HG02678 (cell line): ENCODE measurements around the gene RERG.

Experiments used
- ATAC-seq: cut with Tn5 transposase; IDR thresholded peaks from one replicate; pipeline ENCODE4 v1.9.1; 2021; ENCODE audit warnings: mild to moderate bottlenecking, moderate library complexity; ENCODE audit not compliant: unreplicated experiment

The RERG gene

DNA sequence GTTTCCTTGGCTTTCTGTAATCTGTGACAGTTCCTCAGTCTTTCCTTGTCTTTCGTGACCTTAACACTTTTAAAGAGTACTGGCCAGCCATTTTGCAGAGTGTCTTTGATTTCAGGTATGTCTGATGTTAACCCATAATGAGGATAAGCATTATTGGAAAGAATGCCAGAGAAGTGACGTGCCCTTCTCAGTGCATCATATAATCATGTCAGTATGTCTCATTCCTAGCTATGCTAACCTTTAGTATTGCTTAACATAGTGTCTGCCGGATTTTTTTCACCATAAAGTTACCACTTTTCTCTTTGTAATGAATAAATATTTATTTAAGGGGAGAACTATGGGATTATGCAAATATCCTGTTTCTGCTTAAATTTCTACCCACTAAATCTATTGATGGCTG is 28.5 kb downstream of the RERG start:
- ATAC-seq = no peak

DNA sequence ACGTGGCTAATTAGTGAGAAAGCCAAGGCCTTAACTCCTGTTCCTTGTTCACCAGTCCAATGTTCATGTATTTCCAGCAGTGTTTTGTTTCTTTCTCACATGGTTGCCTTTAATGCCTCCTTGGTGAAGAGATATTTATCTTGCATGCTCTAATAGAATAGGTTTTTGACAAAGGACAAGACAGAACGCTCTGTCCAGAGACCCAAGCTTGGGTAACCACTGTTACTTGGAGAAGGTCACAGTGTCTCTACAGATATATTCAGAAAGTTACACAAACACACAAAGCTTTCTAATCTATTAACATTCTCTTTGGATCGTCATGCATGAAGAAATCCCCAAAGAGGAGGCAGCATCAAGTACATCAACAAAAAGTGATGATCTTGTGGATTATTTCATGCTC is 33.1 kb downstream of the RERG start:
- ATAC-seq = no peak

DNA sequence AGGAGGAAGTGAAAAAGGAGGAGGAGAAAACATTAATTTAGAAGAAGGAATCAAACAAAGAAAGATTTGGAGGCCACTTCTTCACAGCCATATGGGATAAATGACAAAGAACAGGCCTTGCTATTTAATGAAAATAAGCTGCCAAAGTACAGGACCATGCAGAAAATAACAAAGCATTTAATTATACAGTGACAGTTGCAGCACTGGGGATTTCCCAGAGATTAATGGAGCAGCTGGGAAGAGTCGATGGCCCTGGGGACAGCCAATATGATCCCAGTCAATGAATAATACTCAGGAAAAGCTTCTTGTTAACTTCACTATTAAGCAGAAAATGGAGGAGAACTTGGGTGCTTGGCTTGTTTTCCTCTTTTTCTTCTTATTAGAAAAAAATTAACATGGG is 34.6 kb downstream of the RERG start:
- ATAC-seq = no peak

DNA sequence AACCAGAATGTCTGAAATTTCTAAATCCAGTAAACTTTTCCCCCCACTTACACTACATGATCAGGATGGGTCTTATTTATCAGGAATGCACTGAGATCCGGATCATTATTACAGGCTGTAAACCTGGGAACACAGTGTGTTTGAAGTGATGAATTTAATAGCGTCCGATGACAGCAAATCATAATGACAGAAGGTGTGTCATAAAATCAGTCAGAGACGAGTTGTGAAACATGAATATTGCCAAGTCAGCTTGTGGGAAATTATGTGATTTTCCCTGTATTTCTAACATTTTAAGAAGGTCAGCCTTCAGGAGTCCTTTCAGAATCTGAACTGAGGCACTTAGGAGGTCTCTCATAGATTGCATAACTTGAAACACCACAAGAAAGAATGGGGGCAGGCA is 36.7 kb downstream of the RERG start:
- ATAC-seq = no peak

DNA sequence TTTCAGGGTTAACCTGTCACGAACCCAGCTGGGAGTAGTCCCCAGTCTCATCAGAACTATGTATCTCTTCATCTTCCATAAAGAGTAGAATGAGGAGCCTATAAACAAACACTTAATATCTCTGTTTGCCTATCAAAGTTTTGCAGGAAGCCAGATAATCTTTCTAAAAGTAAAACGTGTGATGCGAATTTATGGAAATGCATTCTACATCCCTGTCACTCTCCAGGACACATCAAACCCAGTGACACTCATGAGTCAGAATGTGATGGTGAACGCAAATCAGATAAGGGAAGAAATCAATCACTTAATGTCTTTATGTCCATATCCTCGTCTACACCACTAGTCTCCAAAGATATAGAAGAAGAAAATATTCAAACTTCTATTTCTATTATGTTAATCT is 37.4 kb downstream of the RERG start:
- no peak for ATAC-seq

DNA sequence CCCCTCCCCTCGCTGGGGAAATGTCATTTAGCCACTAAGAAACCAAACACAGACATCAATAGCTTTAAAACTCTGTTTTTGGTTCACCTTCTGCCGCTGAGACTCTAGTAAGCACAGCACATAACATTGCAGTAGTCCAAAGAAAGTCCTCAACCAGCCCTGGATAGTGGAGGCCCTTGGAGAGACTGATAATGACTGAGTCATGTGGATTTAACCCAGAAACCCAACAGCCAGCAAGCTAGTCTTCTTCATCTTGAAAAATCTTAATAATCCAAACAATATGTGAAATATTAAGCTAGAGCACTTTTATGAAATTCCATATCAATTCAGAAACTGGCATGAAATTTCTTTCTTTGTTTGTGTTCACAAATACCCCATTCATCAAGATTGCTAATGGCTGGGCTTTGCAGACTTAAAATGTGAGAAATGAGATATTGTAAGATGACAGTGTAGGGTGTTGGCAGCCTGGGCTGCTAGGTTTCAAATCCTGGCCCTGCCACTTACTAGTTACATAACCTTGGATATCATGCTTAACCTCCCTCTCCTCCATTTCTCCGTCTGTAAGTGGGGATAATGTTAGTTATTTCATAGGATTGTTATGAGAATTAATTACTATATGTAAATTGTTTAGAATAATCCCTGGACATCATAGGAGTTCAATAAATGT is 40.1 kb downstream of the RERG start:
- no peak for ATAC-seq

DNA sequence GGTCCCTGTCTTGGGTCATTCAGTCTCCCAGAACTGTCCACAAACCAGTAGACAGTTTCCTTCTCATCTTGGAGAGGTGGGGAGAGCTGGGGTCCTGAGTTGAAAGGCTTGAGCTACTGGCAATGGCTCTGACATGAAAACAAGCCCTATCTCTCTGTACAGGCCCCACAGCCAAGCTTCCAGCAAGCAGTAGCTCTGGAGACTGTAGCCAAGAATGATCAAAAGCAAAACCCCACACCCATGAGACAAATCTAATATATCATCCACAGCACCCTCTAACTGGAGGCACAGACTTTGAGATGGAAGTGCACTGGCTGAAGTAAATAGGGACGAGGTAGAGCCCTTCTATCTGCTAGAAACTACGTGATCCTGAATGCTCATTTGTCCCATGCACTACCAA is 40.9 kb downstream of the RERG start:
- no peak for ATAC-seq

DNA sequence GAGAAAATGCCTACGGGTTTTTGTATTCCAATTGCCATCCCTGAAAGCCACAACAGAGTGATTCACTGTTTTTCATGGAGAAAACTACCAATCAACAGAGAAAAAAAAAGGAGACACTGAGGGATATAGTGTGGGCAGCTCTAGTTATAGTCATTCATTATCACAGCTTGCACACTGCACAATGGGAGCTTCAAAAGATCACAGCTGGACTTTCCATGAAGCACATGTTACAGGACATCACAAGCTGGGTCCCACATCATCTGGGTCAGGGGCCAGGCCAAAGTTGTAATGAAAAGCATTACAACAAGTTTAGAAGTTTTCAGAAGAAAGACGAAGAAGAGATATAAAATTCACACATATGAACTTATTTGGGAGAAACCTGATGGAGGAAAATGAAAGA is 41.5 kb downstream of the RERG start:
- ATAC-seq = no peak

DNA sequence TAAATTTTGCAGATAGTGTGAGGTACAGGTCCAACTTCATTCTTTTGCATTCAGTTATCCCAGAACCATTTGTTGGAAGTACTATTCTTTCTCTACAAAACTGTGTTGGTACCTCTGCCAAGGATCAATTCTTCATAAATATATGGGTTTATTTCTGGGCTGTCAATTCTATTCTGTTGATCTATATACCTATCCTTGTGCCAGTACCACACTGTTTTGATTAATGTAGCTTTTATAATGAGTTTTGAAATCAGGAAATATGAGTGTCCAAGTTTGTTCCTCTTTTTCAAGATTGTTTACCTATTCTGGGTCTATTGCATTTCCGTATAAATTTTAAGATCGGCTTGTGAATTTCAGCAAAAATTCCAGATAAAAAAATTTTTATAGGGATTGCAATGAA is 48.1 kb downstream of the RERG start:
- ATAC-seq = no peak

DNA sequence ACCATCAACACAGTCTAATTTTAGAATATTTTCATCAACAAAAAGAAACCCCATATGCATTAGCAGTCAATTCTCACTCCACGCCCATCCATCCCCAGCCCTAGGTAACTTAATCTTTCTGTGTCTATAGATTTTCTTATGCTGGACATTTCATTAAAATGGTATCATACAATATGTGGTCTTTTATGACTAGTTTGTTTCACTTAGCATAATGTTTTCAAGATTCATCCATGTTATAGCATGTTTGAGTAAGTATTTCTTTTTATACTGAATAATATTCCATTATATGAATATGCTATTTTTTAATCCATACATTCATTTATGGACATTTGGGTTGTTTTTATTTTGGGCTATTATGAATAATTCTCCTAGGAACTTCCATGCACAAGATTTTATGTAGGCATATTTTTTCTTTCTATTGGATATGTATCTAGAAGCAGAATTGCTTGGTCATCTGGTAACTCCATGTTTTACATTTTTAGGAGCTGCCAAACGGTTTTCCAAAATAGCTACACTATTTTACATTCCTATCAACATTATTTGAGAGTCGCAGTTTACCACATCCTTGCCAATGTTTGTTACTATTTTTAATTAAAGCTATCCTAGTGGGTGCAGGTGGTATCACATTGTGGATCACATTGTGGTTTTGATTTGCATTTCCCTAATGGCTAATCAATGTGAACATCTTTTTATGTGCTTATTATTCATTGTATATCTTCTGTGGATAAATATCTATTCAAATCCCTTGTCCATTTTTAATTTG is 49.0 kb downstream of the RERG start:
- ATAC-seq = no peak

DNA sequence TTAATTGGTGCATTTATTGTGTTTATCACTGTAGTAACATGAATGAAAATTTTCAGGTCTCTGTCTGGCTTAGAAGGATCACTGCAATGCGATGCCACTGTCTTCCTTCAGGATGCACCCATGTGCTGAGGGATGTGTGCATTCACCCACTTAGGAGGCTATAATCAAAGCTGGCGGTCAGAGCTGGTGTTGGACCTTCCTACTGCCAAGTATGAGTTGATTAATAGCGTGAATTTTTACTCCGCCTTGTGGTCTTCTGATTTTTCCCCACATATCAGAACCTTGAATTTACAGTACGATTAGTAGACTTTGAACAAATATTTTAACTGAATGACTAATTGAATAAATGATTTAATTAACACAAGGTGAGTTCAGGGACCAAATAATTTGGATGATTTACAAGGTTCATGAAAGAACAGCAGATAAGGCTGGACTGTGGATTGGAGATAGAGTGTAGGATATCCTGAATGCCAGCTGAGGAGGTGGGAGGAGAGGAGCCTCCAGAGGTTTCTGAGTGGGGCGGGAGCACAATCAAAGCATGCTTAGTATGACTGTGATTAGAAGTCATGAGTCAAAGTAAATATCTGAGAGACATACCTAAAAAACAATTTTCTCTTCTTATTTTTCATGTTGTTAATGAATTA is 50.1 kb downstream of the RERG start:
- ATAC-seq = no peak

DNA sequence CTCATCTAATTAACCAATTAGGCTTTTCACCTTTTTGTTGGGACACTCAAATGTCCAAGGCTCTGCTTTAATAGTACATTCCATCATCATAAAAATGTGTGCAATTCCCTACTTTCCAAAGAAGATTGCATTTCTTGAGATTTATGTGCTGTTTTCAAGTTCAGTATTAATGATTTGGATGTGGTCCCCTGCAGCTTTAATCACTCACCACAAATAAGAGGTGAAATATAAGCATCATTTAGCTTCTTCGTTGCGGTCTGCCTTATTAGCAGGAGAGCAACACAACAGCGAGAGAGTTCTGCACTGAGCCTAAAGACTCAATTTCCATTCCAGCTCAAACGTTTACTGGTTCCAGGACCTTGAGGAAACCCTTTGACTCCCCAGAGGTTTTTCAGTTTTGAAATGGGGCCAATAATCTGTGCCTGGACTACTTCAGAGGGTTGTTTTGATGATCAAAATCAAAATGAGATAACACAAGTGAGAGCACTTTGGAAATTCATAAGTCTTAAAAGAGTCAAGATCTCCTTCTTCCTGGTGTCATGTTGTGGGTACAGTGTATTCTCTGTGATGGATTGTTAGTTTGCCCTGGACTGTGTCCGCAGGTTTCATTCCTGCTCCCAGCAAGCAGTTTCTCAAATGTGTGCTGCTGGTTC is 53.1 kb downstream of the RERG start:
- no peak for ATAC-seq

DNA sequence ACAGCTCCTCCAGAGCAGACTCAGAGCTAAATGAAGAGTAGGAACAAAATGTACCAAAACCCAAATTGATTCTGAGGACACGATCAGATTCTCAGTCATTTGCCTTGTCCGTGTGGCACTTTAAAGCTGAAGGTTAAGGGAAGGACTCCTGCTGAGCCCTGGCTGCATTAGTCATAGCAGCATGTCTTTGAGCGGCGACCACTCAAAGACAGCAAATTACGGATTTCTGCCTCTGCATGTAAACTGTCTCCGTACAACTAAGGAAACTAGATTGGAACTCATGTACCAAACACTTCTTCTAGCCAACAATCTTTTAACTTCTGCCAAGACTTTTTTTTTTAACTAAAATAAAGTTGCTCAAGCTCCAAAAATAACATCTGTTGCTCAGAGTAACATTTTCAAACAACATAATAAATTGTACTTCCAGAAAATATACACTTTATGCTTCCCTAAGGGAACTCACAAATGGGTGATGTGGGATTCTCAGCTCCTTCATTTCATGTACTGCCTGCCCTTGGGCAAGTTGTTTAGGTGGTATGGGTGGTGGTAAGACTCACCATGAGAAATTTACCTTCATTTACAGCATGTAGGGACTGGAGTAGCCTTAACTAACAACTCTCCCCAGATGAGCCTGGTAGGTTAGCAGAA is 56.1 kb downstream of the RERG start:
- ATAC-seq = no peak

DNA sequence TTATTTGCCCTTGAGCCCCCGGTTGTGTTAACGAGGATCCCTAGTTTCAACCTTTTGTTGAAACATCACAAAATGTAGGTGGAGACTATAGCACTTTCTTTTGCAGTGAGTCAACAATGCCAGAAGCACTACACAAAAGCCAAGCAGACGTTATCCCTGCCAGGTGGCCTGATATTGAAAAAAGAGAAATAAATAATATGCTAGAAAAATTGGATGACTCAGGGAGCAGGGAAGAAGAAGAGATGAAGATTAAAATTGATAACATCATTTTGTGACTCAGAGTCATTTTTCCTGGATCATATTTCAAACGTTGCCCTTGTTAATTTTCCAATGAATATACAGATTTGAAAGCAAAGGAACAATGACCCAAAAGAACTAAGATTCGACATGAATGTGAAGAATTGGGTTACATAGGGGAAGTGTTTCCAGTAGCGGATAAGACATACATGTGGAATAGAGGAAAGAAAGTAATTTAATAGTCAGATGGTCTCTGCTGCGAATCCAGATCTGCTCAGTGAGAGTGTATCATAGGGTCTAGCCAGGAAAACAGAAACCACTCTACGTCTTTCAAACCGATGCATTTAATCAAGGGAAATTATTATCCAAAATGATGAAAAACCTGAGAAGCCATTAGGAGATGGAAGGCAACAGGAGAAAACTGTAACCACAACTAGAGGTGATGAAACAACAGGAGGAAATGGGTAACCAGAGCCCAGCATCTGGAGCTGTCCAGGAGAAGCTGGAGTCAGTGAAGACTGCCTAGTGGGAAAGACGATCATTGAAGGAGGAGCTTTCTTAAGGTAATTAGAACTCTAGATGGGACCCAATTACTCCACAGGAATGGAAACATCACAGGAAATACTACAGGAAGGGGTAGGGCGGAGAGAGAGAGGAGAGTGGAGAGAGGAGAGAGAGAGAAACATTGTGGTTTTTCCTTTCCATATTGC is 57.9 kb downstream of the RERG start:
- no peak for ATAC-seq

DNA sequence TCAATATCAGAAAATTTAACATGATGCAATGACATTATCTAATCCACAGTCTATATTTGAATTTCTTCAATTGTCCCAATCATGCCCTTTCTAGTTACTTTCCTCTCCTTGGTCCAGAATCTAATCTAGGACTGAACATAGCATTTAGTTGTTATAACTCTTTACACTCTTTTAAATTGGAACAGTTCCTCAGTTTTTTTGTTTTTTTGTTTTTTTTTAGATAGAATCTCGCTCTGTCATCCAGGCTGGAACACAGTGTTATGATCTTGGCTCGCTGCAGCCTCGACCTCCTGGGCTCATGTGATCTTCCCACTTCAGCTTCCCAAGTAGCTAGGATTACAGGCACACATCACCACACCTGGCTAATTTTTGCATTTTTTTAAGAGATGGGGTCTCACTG is 63.1 kb downstream of the RERG start:
- ATAC-seq = no peak

DNA sequence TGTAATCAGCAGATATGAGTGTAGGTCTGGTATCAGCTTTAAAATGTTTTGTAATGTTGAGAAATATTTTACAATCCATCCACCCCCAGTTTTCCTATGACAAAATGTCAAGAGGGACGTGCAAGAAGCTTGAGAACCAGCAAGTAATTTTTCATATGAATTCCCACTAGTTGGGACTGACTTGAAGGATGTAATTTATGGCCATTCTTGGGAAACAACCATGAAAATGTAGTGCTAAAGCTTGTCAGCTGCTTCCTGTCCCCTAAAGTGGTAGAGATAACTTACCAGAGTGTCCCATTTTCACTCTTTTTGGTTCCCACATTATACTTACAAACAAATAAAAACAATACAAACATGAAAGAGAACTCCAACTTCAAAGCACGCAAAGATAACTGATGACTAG is 63.9 kb downstream of the RERG start:
- ATAC-seq = no peak

DNA sequence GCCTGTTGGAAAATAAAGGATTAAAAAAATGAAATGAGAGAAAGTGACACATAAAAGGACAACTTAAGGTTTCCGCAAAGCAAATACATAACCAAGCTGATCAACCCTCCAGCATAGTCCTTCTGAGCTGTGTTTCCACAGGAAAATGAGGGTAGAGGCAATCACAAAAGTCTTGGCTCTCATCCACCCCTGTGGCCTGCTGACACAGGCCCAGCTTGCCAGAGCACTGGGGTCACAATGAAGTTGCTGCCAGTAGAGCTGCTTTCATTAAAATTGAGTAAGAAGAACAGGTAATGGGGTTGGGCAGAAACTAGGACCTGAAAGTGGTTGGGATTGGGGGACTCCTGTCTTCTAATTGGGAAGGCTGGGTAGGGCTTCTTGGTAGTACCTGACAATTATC is 65.9 kb downstream of the RERG start:
- no peak for ATAC-seq

DNA sequence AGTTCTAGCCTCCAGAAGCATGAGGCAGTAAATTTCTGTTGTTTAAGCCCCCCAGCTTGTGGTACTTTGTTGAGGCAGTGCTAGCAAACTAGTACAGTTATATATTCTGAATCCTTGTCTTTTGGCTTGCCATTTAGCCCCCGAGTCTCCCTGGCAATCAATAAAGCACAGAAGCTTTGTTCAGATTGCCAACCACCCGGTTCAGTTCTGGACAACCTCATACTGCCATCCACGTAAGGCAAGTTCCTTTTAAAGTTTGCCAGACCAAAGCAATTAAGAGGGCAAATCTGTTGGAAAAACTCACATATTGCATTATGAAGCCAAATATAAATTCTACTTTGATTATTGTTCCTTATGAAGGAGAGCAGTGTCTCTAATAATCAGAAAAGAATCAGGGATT is 67.1 kb downstream of the RERG start:
- ATAC-seq = no peak

DNA sequence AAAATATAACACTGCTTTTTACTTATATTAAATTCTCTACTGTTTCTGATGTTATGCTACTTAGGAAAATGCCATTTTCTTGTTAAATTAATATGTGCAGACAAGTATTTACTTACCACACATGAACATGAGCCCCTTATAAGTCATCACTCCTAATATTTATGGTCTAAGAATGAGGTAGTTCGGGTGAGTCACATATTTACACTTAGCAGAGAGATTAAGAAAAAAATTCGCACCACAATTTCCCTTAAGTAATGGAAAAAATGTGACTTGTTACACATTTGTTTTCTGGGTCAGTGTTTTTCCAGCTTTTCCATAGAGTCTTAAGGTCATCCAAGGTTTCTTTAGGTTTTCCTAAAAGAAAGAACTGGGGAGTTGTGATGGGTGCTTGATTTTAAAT is 68.3 kb downstream of the RERG start:
- no peak for ATAC-seq

DNA sequence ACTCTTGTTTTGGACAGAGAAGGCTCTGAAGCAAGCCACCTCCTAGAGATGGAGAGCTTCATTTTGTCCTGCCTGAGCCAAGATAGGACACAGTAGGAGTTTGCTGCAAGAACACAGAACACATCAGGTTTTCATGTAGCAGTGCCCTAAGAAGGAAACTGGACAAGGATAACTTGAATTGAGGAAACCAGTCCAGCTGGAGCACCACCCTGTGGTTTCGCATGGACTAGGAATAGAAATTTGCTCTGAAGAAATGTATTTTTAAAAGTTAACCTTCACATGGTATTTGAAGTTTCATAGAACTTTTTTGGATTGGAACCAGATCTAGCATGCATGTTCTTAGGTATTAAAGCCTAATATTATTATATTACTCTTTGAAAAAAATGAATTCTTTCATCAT is 68.8 kb downstream of the RERG start:
- ATAC-seq = no peak
